Germinal center (tissue), 1 donor: Measurements from ENCODE around the gene SLC2A9.
A peak's percentile ranks its signal among the peaks of the same experiment; 100 is the strongest.

Experiments used
- DNase-seq: peaks from one replicate; pipeline ENCODE4 v3.0.0; 2012; ENCODE audit warnings: mixed read lengths, low spot score

Gene SLC2A9

GRCh38 chr4:10041036-10041435, 19.7 kb upstream of the SLC2A9 start:
- no peak for DNase-seq

DNA sequence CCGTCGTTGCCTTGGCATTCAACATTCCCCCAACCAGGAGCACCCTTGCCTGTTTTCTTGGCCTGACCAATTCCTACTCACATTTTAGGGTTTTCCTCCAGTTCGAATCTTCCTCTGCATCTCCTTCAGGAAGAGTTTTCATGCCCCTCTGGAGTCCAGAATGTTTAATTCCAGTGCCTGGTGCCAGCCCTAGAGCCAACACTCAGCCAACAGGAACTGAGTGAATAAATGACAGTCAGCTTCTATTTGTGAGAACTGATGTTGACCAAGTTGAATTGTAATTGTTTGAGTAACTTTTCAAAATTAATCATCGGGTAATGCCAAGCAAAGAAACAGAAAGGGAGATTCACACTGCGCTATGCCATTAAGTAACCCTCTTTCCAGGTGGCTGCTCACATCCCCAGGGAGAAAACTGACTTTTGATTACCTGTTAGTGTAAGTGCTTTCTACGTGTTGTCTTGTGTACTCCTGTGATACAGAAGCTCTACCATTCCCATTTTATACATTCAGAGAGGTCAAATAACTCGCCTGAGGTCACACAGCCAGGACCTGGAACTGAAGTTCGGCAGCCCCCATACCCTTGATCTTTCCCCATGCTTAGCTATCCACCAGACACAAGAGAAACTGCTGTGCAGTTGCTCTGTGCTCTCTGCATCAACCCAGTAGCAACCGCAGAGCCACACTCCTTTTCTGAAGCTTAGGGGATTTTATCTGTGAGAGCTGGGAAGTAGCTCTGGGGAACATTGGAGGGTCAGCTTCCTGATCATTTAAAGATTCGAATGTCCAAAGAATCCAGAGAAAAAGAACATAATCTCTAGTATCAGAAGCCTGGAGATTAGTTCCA, 19.0 kb upstream of the SLC2A9 start:
- no peak for DNase-seq

GRCh38 chr4:10036807-10037342, 15.6 kb upstream of the SLC2A9 start:
- DNase-seq: no peak

DNA sequence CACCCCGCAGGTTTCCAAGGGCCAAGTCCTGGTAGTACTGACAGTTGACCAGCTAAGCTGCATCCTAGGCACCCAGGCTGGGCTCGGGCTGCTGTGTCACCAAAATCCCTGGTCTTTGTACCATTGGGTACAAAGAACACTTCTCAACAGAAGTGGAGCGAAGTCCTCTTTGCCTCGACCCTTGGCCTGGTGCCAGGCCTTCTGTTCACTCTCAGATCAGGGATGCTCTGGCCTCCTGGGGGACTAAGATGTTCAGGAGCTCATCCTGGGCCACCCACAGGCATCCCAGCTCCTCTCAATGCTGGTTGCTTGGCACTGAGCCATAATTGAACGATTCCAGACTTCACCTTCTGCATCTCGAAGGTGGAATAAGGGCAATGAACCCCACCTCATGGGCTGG, 13.8 kb upstream of the SLC2A9 start:
- DNase-seq: no peak

- DNase-seq: no peak
Measured at GRCh38 chr4:10034612-10035104, 13.4 kb upstream of the SLC2A9 start.

GRCh38 chr4:10034136-10034535, 12.8 kb upstream of the SLC2A9 start:
- no peak for DNase-seq

DNA sequence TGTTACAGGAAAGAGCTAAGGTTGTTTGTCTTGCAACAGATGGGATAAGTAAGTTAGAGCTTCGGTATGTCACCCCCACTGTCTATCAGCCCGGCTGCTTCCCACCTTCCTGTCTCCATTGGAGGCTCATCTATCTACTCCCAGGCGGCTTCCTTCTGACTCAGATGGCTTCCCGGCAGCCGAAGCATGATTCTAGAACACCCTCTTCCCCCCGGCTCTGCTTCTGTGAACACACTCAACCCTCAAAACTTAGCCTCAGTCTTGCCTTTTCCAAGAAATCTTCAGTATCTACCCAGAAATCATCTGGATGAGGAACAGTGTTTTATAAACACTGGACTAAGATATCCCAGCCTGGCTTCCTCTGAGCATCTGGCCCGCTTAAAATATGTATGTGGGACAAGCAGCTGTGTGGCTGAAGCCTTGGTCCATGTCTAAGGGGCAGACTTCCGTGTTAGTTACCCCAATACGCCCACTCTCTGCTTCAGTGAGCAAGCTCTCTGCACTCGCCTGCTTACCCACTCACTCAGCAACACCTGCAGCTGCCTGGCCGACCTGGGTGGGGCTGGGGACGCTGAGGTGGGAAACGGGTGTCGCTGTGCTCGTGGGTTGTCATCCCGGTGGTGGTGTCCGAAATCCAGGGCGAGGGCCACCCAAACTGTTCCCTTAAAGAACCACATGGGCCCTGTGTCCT, 12.0 kb upstream of the SLC2A9 start:
- peak; percentile 32 for DNase-seq

DNA sequence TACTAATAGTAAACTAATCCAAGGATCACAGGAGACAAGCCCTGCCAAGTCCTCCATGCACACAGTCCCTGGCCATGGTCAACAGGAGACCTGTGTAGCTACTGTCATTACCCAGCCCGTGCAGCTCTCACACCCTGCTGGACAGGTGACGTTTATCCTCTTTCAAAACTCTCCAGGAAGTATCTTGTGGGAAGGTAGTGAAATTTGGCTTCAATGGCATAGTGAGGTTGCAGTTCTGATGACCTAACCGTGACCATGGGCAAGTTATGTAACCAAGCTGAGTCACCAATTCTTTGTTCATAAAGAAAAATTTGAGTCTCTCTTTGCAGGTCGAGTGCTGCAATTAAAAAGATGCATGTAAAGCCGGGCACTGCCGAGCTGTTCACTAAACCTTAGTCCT, 11.3 kb upstream of the SLC2A9 start:
- DNase-seq: no peak

GRCh38 chr4:10031668-10032590, 10.6 kb upstream of the SLC2A9 start:
- no peak for DNase-seq

GRCh38 chr4:10030972-10031667, 9.8 kb upstream of the SLC2A9 start:
- no peak for DNase-seq

DNA sequence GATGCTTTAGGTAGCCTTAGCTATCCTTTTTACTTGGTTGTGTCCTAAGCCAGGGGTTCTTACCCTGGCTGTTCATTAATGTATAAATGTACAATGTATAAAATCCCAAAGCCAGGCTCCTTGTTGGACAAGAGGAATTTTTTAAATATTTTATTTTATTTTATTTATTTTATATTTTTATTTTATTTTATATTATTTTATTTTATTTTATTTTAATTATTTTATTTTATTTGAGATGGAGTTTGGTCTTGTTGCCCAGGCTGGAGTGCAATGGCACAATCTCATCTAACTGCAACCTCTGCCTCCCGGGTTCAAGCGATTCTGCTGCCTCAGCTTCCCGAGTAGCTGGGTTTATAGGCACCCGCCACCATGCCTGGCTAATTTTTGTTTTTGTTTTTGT, 8.1 kb upstream of the SLC2A9 start:
- DNase-seq: no peak

GRCh38 chr4:10028910-10029309, 7.6 kb upstream of the SLC2A9 start:
- DNase-seq: no peak

GRCh38 chr4:10026485-10026884, 5.2 kb upstream of the SLC2A9 start:
- DNase-seq: no peak

- DNase-seq: no peak
Measured at GRCh38 chr4:10025230-10025806, 4.0 kb upstream of the SLC2A9 start.

DNA sequence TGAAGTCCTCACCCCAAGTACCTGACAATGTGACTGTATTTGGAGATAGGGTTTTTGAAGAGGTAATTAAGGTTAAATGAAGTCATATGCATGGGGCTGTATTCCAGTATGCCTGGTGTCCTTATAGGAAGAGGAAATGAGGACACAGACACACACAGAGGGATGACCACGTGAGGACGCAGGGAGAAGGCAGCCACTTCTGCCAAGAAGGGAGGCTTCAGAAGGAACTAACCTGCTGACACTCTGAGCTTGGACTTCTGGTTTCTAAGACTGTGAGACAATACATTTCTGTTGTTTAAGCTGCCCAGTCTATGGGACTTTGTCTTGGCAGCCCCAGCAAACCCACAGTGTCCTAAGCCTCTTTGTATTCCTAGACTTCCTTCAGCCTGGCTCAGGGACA, 3.0 kb upstream of the SLC2A9 start:
- DNase-seq: no peak

DNA sequence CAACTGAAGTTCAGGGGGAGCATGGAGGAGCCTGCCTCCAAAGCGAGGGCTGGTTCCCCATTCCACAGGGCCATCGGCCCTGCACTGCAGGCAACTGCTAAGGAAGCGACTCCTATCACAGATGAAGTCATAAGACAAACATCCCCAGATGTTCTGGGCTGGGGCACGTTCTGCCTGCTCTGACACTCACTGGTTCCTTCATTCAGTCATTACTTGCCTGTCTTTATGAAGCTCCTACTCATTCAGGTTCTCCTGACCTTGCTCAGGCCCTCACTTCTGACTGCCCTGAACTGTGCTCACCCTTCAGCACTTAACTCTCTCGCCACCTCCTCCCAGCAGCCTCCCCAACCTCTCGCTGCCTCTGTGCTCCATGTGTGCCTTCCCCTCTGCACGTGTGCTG, 2.5 kb upstream of the SLC2A9 start:
- DNase-seq: no peak

GRCh38 chr4:10023050-10023419, 1.7 kb upstream of the SLC2A9 start:
- DNase-seq: peak; percentile 32

GRCh38 chr4:10022346-10023049, 1.2 kb upstream of the SLC2A9 start:
- no peak for DNase-seq

DNA sequence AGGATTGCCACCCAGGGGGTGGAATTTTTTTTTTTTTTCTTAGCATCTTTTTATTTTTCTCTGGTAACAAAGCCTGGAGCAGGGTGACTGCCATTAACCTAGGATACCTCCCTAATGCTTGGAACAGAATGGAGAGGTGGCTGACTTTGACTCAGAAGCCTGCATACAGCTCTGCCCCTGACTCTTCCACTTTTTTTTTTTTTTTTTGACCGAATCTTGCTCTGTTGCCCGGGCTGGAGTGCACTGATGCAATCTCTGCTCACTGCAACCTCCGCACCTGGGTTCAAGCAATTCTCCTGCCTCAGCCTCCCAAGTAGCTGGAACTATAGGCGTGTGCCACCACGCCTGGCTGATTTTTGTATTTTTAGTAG, 341 bp upstream of the SLC2A9 start:
- no peak for DNase-seq

GRCh38 chr4:10020106-10020505, 1.2 kb downstream of the SLC2A9 start:
- DNase-seq: no peak
